ENCODE results near the gene PTGES3. TPM values are rescaled to one million over a fixed set of nuclear protein-coding genes. Genes with fewer than 3 reads are reported as not detected.

PTGES3 gene
- total and polyA plus RNA-seq, 4 donors = 65.0 to 94.1 (median 81.3) TPM

DNA sequence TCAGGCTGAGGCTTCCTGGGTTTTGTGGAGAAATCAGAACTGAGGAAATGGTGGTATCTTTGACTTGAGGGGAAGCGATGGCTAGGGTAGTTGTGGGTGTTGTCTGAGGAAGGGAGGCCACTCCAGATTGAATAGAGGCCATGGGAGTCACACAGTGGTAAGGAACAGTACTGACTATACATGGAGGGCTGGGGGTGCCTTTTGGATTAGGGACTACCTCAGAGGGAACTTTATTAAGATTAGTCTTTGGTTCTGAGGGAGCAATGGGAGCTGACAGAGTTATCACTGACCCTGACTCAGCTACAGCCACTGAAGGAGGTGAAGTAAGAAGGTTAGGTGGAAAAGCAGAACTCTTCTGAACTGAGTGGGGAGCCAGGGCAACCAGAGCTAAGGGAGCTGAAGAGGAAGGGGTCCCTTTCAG, 32.7 kb upstream of the PTGES3 start (continued):
- TF ChIP-seq, protein P1, sequence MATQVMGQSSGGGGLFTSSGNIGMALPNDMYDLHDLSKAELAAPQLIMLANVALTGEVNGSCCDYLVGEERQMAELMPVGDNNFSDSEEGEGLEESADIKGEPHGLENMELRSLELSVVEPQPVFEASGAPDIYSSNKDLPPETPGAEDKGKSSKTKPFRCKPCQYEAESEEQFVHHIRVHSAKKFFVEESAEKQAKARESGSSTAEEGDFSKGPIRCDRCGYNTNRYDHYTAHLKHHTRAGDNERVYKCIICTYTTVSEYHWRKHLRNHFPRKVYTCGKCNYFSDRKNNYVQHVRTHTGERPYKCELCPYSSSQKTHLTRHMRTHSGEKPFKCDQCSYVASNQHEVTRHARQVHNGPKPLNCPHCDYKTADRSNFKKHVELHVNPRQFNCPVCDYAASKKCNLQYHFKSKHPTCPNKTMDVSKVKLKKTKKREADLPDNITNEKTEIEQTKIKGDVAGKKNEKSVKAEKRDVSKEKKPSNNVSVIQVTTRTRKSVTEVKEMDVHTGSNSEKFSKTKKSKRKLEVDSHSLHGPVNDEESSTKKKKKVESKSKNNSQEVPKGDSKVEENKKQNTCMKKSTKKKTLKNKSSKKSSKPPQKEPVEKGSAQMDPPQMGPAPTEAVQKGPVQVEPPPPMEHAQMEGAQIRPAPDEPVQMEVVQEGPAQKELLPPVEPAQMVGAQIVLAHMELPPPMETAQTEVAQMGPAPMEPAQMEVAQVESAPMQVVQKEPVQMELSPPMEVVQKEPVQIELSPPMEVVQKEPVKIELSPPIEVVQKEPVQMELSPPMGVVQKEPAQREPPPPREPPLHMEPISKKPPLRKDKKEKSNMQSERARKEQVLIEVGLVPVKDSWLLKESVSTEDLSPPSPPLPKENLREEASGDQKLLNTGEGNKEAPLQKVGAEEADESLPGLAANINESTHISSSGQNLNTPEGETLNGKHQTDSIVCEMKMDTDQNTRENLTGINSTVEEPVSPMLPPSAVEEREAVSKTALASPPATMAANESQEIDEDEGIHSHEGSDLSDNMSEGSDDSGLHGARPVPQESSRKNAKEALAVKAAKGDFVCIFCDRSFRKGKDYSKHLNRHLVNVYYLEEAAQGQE (IDR thresholded peaks at IDR 0.05) = no peak
- TF ChIP-seq FOXA2 (IDR thresholded peaks at IDR 0.05) = no peak

DNA sequence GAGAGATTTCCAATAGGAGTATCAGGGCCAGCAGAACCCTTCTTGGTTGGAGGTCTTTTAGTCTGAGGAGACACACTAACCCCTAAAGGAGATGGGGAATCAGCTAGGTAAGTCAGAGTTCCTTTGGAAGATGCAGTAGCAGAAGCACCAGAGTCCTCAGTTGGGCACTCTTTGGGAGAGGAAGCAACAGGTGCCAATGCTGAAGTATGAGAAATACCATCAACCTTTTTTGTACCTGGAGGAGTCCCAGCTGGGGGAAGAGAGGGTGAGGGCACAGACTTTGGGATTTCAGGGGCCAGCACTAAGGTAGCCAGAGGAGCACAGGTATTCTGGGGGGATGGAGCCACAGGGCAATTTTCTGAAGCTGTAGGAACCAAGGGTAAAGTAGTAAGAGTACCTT, 31.0 kb upstream of the PTGES3 start:
- Histone ChIP-seq H3K9me3 (ENCODE audit: control insufficient read depth in 4 of 4, low read length in 3 of 4) (no peaks in the 10 kb centered on the region), H3K27ac (ENCODE audit: low read depth in 1 of 2, low read length in 2 of 2) (no peak overlapping the region), H3K27me3 (ENCODE audit: control insufficient read depth in 4 of 4, insufficient read depth in 4 of 4, low read length in 3 of 4) (no peaks in the 10 kb centered on the region), H3K4me1 (ENCODE audit: control insufficient read depth in 4 of 4, insufficient read depth in 4 of 4, low read length in 3 of 4) (peaks cover 11 to 43% (median 29%) of the 10 kb centered on the region in 4 donors), H3K4me3 (ENCODE audit: low read depth in 1 of 3, low read length in 3 of 3) (no peak overlapping the region), H3K36me3 (ENCODE audit: control insufficient read depth in 4 of 4, insufficient read depth in 3 of 4, low read depth in 1 of 4, low read length in 3 of 4) (peaks cover 16 to 35% (median 23%) of the 10 kb centered on the region in 4 donors), H3K9ac (ENCODE audit: low read depth in 1 of 2, low read length in 2 of 2) (no peak overlapping the region)
- TF ChIP-seq SP1 (IDR thresholded peaks at IDR 0.05) (no peak), FOXA1 (IDR thresholded peaks at IDR 0.05) (no peak), HNF4A (conservative IDR thresholded peaks at IDR 0.05) (no peak), TAF1 (conservative IDR thresholded peaks at IDR 0.05) (no peak), NR2F2 (IDR thresholded peaks at IDR 0.05) (no peak), YY1 (IDR thresholded peaks at IDR 0.05) (no peak), HNF4G (IDR thresholded peaks at IDR 0.05) (no peak)
- TF ChIP-seq, protein P2, sequence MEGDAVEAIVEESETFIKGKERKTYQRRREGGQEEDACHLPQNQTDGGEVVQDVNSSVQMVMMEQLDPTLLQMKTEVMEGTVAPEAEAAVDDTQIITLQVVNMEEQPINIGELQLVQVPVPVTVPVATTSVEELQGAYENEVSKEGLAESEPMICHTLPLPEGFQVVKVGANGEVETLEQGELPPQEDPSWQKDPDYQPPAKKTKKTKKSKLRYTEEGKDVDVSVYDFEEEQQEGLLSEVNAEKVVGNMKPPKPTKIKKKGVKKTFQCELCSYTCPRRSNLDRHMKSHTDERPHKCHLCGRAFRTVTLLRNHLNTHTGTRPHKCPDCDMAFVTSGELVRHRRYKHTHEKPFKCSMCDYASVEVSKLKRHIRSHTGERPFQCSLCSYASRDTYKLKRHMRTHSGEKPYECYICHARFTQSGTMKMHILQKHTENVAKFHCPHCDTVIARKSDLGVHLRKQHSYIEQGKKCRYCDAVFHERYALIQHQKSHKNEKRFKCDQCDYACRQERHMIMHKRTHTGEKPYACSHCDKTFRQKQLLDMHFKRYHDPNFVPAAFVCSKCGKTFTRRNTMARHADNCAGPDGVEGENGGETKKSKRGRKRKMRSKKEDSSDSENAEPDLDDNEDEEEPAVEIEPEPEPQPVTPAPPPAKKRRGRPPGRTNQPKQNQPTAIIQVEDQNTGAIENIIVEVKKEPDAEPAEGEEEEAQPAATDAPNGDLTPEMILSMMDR (IDR thresholded peaks at IDR 0.05; ENCODE audit: low read depth, low read length, missing input control) = no peak
- no peak for DNase-seq (ENCODE audit: low spot score)

DNA sequence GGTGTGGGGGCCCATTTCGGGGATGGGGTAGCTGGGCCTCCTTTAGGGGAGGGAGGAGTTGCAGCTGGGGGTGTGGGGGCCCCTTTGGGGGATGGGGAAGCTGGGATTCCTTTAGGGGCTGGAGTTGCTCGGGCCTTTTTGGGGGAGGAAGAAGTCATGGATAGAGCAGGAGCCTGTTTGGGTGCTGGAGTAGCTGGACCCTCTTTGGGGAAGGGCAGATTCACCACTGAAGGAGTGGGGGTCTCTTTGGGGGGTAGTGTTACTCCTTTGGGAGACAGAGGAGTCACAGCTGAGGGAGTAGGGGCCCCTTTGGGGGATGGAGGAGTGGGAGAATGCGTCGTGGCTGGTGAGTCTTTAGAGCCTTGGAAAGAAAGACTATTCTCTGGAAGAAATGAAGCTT, 30.6 kb upstream of the PTGES3 start:
- no peaks in the 10 kb centered on the region for H3K27me3 ChIP-seq (ENCODE audit: control insufficient read depth in 4 of 4, insufficient read depth in 4 of 4, low read length in 3 of 4)
- no peak for DNase-seq (ENCODE audit: low spot score)
- peaks cover 11 to 39% (median 26%) of the 10 kb centered on the region in 4 donors for H3K4me1 ChIP-seq (ENCODE audit: control insufficient read depth in 4 of 4, insufficient read depth in 4 of 4, low read length in 3 of 4)
- TF ChIP-seq JUND (IDR thresholded peaks at IDR 0.05) = no peak
- TF ChIP-seq, protein P3, sequence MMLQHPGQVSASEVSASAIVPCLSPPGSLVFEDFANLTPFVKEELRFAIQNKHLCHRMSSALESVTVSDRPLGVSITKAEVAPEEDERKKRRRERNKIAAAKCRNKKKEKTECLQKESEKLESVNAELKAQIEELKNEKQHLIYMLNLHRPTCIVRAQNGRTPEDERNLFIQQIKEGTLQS (IDR thresholded peaks at IDR 0.05) = no peak
- no peak for TF ChIP-seq GABPA (IDR thresholded peaks at IDR 0.05 in 1 of 2, conservative IDR thresholded peaks at IDR 0.05 in 1 of 2)
- no peak for TF ChIP-seq YY1 (IDR thresholded peaks at IDR 0.05)
- TF ChIP-seq, protein P4, sequence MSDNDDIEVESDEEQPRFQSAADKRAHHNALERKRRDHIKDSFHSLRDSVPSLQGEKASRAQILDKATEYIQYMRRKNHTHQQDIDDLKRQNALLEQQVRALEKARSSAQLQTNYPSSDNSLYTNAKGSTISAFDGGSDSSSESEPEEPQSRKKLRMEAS (IDR thresholded peaks at IDR 0.05) = no peak
- no peak for TF ChIP-seq NR2F2 (IDR thresholded peaks at IDR 0.05)
- TF ChIP-seq, protein P2 (IDR thresholded peaks at IDR 0.05; ENCODE audit: low read depth, low read length, missing input control) = no peak
- peaks cover 17 to 39% (median 25%) of the 10 kb centered on the region in 4 donors for H3K36me3 ChIP-seq (ENCODE audit: control insufficient read depth in 4 of 4, insufficient read depth in 3 of 4, low read depth in 1 of 4, low read length in 3 of 4)
- H3K9me3 ChIP-seq (ENCODE audit: control insufficient read depth in 4 of 4, low read length in 3 of 4) = no peaks in the 10 kb centered on the region
- no peak overlapping the region for H3K27ac ChIP-seq (ENCODE audit: low read depth in 1 of 2, low read length in 2 of 2)
- H3K9ac ChIP-seq (ENCODE audit: low read depth in 1 of 2, low read length in 2 of 2) = no peak overlapping the region
- no peak overlapping the region for H3K4me3 ChIP-seq (ENCODE audit: low read depth in 1 of 3, low read length in 3 of 3)
- WGBS = 81% methylated on average over 4 of the region's 4 CpGs

Measured in liver (tissue), 9 donors.